ENCODE measurements around the gene RNF151. TPM values are rescaled to one million over a fixed set of nuclear protein-coding genes. Genes with fewer than 3 reads are reported as not detected.

Gene RNF151
- total RNA-seq, 1 donor from 2014 or later = not detected

DNA sequence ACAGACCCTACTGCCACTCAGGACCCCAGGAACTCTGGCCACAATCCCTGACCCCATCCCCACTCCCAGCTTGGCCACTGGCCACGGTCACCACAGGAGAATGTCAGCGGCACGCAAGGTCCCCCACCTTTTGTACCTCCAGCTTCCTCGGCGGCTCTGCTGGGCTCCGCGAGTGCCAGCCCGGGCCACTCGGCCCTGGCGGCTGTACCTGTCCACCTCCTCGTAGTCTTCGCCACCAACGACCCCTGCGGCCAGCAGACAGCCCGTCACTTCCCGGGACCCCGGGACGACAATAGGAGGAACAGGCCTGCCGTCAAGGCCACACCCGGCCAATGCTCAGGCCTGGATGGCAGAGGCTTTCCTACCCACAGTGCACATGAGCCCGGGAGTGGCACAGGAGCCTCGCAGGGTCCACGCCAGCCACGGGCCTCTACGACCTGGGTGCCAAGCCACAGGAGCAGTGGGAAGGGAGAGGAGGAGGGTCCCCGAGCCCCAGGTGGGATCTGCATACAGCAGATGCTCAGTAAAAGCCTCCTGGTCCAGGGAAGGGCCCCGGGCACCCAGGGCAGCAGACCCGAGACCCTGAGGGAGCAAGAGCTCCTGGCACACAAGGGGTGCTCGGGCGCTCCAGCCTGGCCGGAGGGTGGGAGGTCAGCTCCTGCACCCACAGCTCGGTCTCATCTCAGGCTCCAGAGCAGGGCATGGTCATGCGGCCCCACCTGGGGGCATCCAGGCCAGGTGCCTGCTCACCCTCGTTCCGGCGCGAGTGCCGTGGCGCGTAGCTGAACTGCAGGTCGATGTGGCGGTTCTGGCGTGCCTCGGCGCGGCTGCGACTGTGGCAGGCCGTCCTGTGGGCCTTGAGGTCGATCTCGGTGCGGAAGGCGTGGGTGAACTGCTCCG is 35.0 kb downstream of the RNF151 start:
- Mint-ChIP-seq H3K4me1 (peaks cover 8% of the 10 kb centered on the region), H3K9me3 (no peaks in the 10 kb centered on the region), H3K27ac (no peak overlapping the region), H3K36me3 (peaks cover 13% of the 10 kb centered on the region), H3K27me3 (ENCODE audit: low read depth) (no peaks in the 10 kb centered on the region), H3K4me3 (no peak overlapping the region)
- TF ChIP-seq, protein P1, sequence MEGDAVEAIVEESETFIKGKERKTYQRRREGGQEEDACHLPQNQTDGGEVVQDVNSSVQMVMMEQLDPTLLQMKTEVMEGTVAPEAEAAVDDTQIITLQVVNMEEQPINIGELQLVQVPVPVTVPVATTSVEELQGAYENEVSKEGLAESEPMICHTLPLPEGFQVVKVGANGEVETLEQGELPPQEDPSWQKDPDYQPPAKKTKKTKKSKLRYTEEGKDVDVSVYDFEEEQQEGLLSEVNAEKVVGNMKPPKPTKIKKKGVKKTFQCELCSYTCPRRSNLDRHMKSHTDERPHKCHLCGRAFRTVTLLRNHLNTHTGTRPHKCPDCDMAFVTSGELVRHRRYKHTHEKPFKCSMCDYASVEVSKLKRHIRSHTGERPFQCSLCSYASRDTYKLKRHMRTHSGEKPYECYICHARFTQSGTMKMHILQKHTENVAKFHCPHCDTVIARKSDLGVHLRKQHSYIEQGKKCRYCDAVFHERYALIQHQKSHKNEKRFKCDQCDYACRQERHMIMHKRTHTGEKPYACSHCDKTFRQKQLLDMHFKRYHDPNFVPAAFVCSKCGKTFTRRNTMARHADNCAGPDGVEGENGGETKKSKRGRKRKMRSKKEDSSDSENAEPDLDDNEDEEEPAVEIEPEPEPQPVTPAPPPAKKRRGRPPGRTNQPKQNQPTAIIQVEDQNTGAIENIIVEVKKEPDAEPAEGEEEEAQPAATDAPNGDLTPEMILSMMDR (IDR thresholded peaks at IDR 0.05; ENCODE audit: unreplicated experiment) = no peak
- DNase-seq (ENCODE audit: low spot score in 2 of 2, unreplicated experiment in 2 of 2) = peak in 1 of 2 experiments; percentile 19

DNA sequence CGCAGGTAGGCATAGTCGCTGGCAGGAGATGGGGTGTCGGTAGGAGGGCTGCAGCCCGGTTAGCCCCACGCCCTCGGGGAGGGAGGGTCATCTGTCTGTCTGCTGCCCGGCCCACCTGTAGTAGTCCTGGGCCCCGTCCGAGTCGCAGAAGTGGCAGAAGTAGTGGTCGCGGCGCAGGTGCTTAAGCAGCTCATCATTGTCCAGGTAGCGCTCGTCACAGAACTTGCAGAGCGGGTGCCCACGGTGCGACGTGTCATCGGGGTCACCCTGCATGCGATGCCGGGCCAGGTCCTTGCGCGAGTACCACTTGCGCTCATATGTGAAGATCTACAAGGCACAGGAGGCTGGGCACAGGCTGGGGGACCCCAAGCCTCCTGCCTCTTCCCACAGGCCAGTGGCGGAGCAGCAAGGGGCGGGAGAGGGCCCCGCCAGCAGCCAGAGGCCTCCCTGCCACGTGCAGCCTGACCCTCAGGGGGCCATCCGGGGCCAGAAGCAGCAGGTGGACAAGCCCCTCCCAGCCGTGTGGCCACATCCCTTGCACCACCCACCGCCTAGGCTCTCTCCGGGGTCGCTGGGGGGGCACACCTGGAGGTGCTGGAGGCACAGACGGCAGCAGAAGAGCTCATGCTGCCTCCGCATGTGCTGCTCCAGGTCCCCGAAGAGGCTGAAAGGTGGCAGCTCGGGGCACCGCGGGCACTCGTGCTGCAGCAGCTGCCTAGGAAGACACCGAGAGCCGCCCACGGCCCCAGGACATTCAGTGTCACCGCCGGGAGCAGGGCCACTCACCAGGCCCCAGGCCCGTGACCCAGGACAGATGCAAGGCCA is 36.0 kb downstream of the RNF151 start:
- H3K4me3 Mint-ChIP-seq = no peak overlapping the region
- H3K27me3 Mint-ChIP-seq (ENCODE audit: low read depth) = no peaks in the 10 kb centered on the region
- TF ChIP-seq, protein P1 (IDR thresholded peaks at IDR 0.05; ENCODE audit: unreplicated experiment) = no peak
- no peaks in the 10 kb centered on the region for H3K9me3 Mint-ChIP-seq
- peaks cover 11% of the 10 kb centered on the region for H3K4me1 Mint-ChIP-seq
- H3K27ac Mint-ChIP-seq = no peak overlapping the region
- H3K36me3 Mint-ChIP-seq = peaks cover 9% of the 10 kb centered on the region
- no peak for DNase-seq (ENCODE audit: low spot score in 2 of 2, unreplicated experiment in 2 of 2)

DNA sequence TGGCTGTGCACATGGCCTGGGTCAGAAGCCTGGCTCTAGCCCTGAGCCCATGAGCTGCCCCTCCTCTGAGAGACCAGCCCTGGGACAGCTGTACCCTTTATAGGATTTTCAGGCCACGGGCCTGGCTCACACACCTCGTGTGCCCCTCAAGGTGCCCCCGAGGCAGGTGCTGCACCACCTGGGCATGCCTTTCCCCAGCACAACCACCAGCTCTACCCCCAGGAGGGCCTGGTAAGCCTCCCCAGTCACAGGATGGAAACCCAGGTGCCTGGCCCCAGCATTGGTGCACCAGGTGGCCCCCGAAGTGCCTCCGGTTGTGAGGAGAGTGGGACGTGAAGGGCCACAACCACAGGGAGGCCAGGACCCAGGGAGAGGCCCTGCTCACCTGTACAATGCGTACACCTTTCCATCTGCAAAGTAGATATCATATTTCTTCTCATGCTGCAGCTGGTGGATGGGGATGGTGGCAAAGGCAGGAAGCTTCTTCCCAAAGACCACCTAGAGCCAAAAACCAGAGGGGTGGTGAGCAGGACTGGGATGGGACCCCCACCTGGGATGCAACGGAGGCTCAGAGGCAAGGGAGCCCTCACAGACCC is 36.7 kb downstream of the RNF151 start:
- DNase-seq (ENCODE audit: low spot score in 2 of 2, unreplicated experiment in 2 of 2) = no peak
- no peak overlapping the region for H3K4me3 Mint-ChIP-seq
- H3K4me1 Mint-ChIP-seq = peaks cover 17% of the 10 kb centered on the region
- TF ChIP-seq, protein P1 (IDR thresholded peaks at IDR 0.05; ENCODE audit: unreplicated experiment) = no peak
- H3K27me3 Mint-ChIP-seq (ENCODE audit: low read depth) = no peaks in the 10 kb centered on the region
- H3K27ac Mint-ChIP-seq = no peak overlapping the region
- no peaks in the 10 kb centered on the region for H3K9me3 Mint-ChIP-seq
- H3K36me3 Mint-ChIP-seq = peaks cover 8% of the 10 kb centered on the region

DNA sequence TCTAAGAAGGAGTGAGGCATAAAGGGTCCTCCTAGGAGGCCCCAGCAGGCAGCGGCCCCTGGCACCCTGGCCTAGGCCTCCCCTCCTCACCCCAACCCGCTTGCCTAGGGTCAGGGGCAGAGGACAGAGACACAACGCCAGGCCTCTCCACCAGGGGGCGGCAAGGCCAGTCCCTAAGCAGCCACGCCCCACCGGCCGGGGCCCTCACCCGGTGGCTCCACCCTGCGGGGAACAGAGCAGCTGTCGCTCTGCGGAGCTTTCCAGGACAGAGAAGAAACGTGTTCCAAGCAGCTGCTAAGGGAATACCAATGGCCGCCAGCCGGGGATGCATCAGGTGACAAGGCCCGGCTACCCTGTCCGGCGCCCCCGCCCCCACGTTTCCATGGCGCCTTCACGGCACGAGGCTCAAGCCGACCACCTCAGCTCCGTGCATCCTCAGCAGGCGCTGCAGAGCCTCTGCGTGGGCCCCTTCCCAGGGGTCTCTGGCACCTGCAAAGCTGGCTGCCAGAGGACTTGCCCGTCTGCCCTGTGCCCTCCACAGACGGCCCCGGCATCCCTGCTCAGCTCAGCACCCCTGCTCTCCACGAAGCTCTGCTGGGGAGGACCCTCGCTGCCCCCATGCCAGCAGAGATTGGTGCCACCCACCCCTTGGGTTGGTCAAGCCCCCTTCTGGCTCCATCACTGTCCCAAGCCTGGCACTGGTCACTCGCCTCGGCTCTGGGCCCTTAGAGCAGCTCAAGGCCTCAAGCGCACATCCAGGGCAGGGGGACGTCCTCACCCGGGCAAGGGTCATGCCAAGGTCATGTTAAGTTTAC is 37.4 kb downstream of the RNF151 start:
- TF ChIP-seq, protein P1 (IDR thresholded peaks at IDR 0.05; ENCODE audit: unreplicated experiment) = peak; percentile 91
- no peak overlapping the region for H3K27ac Mint-ChIP-seq

More for the DNA sequence above, 37.4 kb downstream of the RNF151 start:
- DNase-seq (ENCODE audit: low spot score in 2 of 2, unreplicated experiment in 2 of 2) = peak; percentile 83 to 91
- H3K4me3 Mint-ChIP-seq = no peak overlapping the region
- H3K36me3 Mint-ChIP-seq = peaks cover 8% of the 10 kb centered on the region
- H3K4me1 Mint-ChIP-seq = peaks cover 24% of the 10 kb centered on the region
- no peaks in the 10 kb centered on the region for H3K9me3 Mint-ChIP-seq
- H3K27me3 Mint-ChIP-seq (ENCODE audit: low read depth) = no peaks in the 10 kb centered on the region
